K562 (cell line): ENCODE data around the gene LSR. TPM values are rescaled to one million over a fixed set of nuclear protein-coding genes. Genes with fewer than 3 reads are reported as not detected.

Experiments
- ATF1 ChIP-seq, 2 experiments: fragments of 450-650 bp in 1 of 2; IDR thresholded peaks; 2 replicates each; pipeline ENCODE4 v1.6.1; 2016; ENCODE audit warnings: missing compliant biosample characterization in 1 of 2, missing genetic modification characterization in 1 of 2
- EZH2 ChIP-seq: IDR thresholded peaks from 2 replicates; pipeline ENCODE4 v1.6.1; 2012; ENCODE audit warnings: low read depth, mild to moderate bottlenecking, inconsistent platforms, low read length, borderline replicate concordance
- HDAC2 ChIP-seq: fragments of 450-650 bp; IDR thresholded peaks from 2 replicates; pipeline ENCODE4 v1.6.1; 2016; ENCODE audit warnings: mild to moderate bottlenecking
- NFYB ChIP-seq: IDR thresholded peaks from 2 replicates; pipeline ENCODE4 v1.6.1; 2011; ENCODE audit warnings: mild to moderate bottlenecking, moderate library complexity; ENCODE audit not compliant: insufficient read length; ENCODE audit errors: extremely low read depth
- PHTF2 ChIP-seq: fragments of 250-450 bp; sonication (Bioruptor Pico); IDR thresholded peaks from 2 replicates; pipeline ENCODE4 v1.5.0; 2021; ENCODE audit warnings: mild to moderate bottlenecking
- POLR2B ChIP-seq: fragments of 450-650 bp; IDR thresholded peaks from 2 replicates; pipeline ENCODE4 v1.6.1; 2018; ENCODE audit warnings: low read depth; ENCODE audit not compliant: partially characterized antibody
- SMAD4 ChIP-seq: fragments of 250-450 bp; sonication (Bioruptor Pico); conservative IDR thresholded peaks from 2 replicates; pipeline ENCODE4 v1.8.0; 2021; ENCODE audit warnings: inconsistent platforms, mild to moderate bottlenecking, moderate library complexity
- polyA plus RNA-seq, 8 experiments: library from polyadenylated mRNA; depleted of rRNA in 4 of 8; stranded (reverse) in 5 of 8; unstranded in 3 of 8; fragments of >200 nt; fragmentation: Nextera tagmentation in 2 of 8; fragmentation: Illumina TruSeq in 1 of 8; extraction: Ambion mirVana in 2 of 8; extraction: Trizol in 1 of 8; gene quantifications; 2 replicates each; pipeline versions ENCODE4 v1.2.1 to v1.2.3, GENCODE V29; 2011 to 2014; ENCODE audit warnings: inconsistent platforms in 1 of 8, missing spikeins in 1 of 8
- total RNA-seq, 7 experiments: library from RNA; depleted of rRNA in 6 of 7; stranded (reverse); fragments of >200 nt in 6 of 7; fragmentation: Illumina TruSeq in 2 of 7; extraction: Trizol in 2 of 7; gene quantifications; 2 replicates each; pipeline versions ENCODE4 v1.2.1 to v1.2.3, GENCODE V29; 2011 to 2021; ENCODE audit warnings: low replicate concordance in 1 of 7
- TF ChIP-seq, protein P1 (sequence below): sonication (generic); formaldehyde crosslinking; IDR thresholded peaks from 2 replicates; pipeline ENCODE4 v1.8.0; 2022; ENCODE audit warnings: mild to moderate bottlenecking, missing genetic modification reagents
- TF ChIP-seq, protein P2 (sequence below): fragments of 250-450 bp; sonication (Bioruptor Pico); IDR thresholded peaks from 2 replicates; pipeline ENCODE4 v1.8.0; 2022; ENCODE audit warnings: inconsistent platforms, mild to moderate bottlenecking, moderate library complexity, borderline replicate concordance
- TF ChIP-seq, protein P3 (sequence below), 2 experiments: fragments of 450-650 bp; conservative IDR thresholded peaks; 2 replicates each; pipeline ENCODE4 v1.6.1; 2017; ENCODE audit warnings: mild to moderate bottlenecking in 2 of 2, moderate library complexity in 2 of 2
- TF ChIP-seq, protein P4 (sequence below): fragments of 450-650 bp; IDR thresholded peaks from 2 replicates; pipeline ENCODE4 v1.7.0; 2016; ENCODE audit warnings: borderline replicate concordance
- TF ChIP-seq, protein P5 (sequence below), 2 experiments: fragments of 450-650 bp in 1 of 2; sonication (generic) in 1 of 2; formaldehyde crosslinking; conservative IDR thresholded peaks; 2 replicates each; pipeline versions ENCODE4 v1.4.0 to v1.8.1; 2020 to 2022; ENCODE audit warnings: mild to moderate bottlenecking in 1 of 2, missing genetic modification reagents in 1 of 2

Gene LSR
- total and polyA plus RNA-seq, 9 of the 15 experiments (the other 6 are each of a cell fraction or from before 2014, with no cell fraction given) = 0.44 to 87.9 (median 28.0) TPM

DNA sequence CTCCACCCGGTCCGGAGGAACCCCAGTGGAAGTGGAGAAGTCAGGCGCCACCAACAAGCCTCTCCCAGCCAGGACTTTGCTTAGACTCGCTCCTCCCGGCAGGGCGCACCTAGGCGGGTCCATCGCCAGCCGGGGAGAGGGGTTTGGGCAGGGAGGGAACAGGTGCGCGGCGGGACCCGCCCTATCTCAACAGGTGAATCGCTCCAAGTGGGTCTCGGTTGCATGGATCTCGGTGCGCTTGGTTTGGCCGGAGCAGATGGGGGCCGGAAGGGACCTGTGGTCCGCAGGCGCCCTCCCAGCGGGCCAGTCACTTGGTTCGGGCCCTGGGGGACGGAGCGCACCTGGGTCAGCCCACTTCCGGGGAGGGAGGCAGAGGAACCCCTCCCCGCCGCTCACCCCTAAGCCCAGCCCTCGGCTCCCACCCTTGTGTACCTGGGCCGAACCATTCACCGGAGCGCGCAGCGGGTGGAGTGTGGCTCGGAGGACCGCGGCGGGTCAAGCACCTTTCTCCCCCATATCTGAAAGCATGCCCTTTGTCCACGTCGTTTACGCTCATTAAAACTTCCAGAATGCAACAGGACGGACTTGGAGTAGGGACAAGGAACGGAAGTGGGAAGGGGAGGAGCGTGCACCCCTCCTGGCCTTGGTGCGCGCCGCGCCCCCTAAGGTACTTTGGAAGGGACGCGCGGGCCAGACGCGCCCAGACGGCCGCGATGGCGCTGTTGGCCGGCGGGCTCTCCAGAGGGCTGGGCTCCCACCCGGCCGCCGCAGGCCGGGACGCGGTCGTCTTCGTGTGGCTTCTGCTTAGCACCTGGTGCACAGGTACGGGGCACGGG lies at the start of gene LSR (continued):
- TF ChIP-seq, protein P1, sequence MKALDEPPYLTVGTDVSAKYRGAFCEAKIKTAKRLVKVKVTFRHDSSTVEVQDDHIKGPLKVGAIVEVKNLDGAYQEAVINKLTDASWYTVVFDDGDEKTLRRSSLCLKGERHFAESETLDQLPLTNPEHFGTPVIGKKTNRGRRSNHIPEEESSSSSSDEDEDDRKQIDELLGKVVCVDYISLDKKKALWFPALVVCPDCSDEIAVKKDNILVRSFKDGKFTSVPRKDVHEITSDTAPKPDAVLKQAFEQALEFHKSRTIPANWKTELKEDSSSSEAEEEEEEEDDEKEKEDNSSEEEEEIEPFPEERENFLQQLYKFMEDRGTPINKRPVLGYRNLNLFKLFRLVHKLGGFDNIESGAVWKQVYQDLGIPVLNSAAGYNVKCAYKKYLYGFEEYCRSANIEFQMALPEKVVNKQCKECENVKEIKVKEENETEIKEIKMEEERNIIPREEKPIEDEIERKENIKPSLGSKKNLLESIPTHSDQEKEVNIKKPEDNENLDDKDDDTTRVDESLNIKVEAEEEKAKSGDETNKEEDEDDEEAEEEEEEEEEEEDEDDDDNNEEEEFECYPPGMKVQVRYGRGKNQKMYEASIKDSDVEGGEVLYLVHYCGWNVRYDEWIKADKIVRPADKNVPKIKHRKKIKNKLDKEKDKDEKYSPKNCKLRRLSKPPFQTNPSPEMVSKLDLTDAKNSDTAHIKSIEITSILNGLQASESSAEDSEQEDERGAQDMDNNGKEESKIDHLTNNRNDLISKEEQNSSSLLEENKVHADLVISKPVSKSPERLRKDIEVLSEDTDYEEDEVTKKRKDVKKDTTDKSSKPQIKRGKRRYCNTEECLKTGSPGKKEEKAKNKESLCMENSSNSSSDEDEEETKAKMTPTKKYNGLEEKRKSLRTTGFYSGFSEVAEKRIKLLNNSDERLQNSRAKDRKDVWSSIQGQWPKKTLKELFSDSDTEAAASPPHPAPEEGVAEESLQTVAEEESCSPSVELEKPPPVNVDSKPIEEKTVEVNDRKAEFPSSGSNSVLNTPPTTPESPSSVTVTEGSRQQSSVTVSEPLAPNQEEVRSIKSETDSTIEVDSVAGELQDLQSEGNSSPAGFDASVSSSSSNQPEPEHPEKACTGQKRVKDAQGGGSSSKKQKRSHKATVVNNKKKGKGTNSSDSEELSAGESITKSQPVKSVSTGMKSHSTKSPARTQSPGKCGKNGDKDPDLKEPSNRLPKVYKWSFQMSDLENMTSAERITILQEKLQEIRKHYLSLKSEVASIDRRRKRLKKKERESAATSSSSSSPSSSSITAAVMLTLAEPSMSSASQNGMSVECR = peak; percentile 71; the same call in 1 of the 2 replicates
- no peak for TF ChIP-seq PHTF2 (CRISPR knock-in tag)
- no peak for TF ChIP-seq ATF1 (CRISPR knock-in tag; IDR thresholded peaks at IDR 0.05)
- TF ChIP-seq ATF1 (tag; IDR thresholded peaks at IDR 0.05) = peak; percentile 80
- TF ChIP-seq HDAC2 = no peak
- TF ChIP-seq NFYB = no peak
- TF ChIP-seq, protein P2, sequence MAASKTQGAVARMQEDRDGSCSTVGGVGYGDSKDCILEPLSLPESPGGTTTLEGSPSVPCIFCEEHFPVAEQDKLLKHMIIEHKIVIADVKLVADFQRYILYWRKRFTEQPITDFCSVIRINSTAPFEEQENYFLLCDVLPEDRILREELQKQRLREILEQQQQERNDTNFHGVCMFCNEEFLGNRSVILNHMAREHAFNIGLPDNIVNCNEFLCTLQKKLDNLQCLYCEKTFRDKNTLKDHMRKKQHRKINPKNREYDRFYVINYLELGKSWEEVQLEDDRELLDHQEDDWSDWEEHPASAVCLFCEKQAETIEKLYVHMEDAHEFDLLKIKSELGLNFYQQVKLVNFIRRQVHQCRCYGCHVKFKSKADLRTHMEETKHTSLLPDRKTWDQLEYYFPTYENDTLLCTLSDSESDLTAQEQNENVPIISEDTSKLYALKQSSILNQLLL (CRISPR knock-in tag) = no peak
- TF ChIP-seq, protein P3, sequence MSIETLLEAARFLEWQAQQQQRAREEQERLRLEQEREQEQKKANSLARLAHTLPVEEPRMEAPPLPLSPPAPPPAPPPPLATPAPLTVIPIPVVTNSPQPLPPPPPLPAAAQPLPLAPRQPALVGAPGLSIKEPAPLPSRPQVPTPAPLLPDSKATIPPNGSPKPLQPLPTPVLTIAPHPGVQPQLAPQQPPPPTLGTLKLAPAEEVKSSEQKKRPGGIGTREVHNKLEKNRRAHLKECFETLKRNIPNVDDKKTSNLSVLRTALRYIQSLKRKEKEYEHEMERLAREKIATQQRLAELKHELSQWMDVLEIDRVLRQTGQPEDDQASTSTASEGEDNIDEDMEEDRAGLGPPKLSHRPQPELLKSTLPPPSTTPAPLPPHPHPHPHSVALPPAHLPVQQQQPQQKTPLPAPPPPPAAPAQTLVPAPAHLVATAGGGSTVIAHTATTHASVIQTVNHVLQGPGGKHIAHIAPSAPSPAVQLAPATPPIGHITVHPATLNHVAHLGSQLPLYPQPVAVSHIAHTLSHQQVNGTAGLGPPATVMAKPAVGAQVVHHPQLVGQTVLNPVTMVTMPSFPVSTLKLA (conservative IDR thresholded peaks at IDR 0.05) = peak; percentile 87 to 88
- no peak for TF ChIP-seq EZH2
- TF ChIP-seq, protein P4, sequence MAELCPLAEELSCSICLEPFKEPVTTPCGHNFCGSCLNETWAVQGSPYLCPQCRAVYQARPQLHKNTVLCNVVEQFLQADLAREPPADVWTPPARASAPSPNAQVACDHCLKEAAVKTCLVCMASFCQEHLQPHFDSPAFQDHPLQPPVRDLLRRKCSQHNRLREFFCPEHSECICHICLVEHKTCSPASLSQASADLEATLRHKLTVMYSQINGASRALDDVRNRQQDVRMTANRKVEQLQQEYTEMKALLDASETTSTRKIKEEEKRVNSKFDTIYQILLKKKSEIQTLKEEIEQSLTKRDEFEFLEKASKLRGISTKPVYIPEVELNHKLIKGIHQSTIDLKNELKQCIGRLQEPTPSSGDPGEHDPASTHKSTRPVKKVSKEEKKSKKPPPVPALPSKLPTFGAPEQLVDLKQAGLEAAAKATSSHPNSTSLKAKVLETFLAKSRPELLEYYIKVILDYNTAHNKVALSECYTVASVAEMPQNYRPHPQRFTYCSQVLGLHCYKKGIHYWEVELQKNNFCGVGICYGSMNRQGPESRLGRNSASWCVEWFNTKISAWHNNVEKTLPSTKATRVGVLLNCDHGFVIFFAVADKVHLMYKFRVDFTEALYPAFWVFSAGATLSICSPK = no peak
- TF ChIP-seq POLR2B = peak; percentile 88
- peak; percentile 85 for TF ChIP-seq SMAD4 (CRISPR knock-in tag)
- TF ChIP-seq, protein P5, sequence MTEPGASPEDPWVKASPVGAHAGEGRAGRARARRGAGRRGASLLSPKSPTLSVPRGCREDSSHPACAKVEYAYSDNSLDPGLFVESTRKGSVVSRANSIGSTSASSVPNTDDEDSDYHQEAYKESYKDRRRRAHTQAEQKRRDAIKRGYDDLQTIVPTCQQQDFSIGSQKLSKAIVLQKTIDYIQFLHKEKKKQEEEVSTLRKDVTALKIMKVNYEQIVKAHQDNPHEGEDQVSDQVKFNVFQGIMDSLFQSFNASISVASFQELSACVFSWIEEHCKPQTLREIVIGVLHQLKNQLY (CRISPR knock-in tag; conservative IDR thresholded peaks at IDR 0.05) = no peak
